DMS79 (cell line): ENCODE data around the gene POU2AF2.
A peak's percentile ranks its signal among the peaks of the same experiment; 100 is the strongest.
"Not testable (repeated sequence)": the region's sequence is repeated elsewhere in the genome, so short reads cannot be mapped to it uniquely, and the experiment has no call there.

ENCODE experiments used
- DNase-seq: peaks from one replicate; lab custom pipeline; 2025; lab: John Stamatoyannopoulos, UW

Gene POU2AF2

DNA sequence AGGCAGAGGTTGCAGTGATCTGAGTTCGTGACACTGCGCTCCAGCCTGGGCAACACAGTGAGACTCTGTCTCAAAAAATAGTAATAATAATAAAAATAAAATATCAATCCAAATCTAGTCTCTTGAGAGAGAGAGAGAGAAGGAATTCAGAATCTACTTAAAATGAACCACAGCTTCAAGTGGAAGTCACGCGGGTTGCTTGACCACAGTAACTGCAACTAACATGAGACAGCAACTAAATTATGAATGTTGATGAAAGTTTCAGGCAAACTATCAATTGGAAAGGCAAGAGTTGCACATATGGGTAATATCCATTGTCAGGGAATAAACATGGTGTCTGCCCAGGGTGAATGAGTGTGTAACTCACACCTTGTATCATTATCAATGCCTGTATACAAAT, 12.5 kb downstream of the POU2AF2 start:
- DNase-seq: no peak

DNA sequence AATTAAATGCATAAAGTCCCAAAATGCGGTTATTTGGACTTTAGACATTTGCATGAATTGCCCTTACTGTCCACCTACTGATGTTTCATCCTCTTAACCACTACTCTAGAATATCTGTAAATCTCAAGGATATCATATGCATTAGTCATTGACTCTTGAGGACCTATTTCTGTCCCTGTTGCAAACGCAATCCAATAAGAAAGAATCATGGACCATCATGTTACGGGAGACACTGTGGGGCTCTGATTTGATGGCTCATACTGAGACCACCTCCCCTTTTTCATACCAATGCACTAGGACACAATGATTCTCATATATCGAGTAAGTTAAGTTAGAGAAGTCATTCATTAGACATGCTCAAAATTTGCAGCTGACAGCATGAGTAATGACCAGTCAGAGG, 14.4 kb downstream of the POU2AF2 start:
- no peak for DNase-seq

DNA sequence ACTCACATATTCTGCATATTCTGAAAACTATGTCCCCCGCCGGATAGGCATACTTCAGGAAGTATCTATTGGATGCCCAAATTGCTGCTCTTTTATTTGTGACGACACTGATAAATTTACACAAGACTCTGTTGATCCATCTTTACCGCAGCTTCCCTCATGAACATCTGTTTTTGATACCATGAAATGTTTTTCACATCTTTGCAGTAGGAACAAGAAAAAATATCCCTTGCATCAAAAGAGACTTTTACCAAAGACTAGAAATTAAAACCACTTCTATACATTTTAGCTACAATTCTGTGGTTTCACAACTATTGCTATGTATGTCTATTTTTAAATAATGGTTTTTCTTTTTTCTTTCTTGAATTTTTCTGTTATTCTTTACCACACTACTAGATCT, 15.3 kb downstream of the POU2AF2 start:
- DNase-seq: no peak

GRCh38 chr11:111264646-111265045, 19.1 kb downstream of the POU2AF2 start:
- no peak for DNase-seq

DNA sequence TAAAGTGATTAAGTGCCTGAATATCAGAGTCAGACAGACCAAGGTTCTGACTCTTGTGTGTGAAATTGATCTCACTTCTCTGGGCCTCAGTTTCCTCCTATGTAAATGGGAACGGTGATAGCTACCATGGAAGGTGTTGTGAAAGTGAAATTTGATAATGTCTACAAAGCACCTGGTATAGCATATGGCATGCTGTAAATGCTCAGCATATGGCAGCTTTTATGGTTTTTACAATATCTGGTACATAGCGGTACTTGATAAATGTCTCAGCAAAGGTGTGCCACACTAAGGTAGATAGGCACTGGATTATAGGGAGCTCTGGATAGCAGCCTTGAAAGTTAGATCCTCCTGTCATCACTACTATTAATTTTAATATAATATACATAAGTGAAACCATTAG, 19.9 kb downstream of the POU2AF2 start:
- DNase-seq: no peak

- not testable (repeated sequence) for DNase-seq
Measured at GRCh38 chr11:111268303-111268702, 22.8 kb downstream of the POU2AF2 start.

- no peak for DNase-seq
Measured at GRCh38 chr11:111269146-111269868, 23.8 kb downstream of the POU2AF2 start.

GRCh38 chr11:111272420-111272819, 26.9 kb downstream of the POU2AF2 start:
- DNase-seq: no peak

- no peak for DNase-seq
Measured at GRCh38 chr11:111282562-111283075, 37.1 kb downstream of the POU2AF2 start.

GRCh38 chr11:111283945-111284481, 38.5 kb downstream of the POU2AF2 start:
- no peak for DNase-seq

- DNase-seq: no peak
Measured at GRCh38 chr11:111285189-111286091, 39.9 kb downstream of the POU2AF2 start.

DNA sequence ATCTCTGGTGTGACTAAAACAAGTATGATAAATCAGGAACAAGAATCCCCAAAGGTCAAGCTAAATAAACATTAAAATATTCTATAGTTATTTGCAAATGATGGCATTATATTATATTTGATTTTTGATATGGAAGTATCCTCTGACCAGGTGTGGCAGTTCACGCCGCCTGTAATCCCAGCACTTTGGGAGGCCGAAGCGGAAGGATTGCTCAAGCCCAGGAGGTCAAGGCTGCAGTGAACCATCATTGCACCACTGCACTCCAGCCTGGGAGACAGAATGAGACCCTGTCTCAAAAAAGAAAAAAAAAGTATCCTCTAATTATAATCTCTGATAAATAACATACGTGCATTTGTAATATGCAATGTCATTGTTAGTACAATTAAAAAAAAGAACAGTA, 46.2 kb downstream of the POU2AF2 start:
- no peak for DNase-seq

DNA sequence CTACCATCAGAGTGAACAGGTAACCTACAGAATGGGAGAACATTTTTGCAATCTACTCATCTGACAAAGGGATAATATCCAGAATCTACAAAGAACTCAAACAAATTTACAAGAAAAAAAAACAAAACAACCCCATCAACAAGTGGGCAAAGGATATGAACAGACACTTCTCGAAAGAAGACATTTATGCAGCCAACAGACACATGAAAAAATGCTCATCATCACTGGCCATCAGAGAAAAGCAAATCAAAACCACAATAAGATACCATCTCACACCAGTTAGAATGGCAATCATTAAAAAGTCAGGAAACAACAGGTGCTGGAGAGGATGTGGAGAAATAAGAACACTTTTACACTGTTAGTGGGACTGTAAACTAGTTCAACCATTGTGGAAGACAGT, 46.9 kb downstream of the POU2AF2 start:
- DNase-seq: not testable (repeated sequence)

GRCh38 chr11:111296196-111296595, 50.7 kb downstream of the POU2AF2 start:
- DNase-seq: no peak

DNA sequence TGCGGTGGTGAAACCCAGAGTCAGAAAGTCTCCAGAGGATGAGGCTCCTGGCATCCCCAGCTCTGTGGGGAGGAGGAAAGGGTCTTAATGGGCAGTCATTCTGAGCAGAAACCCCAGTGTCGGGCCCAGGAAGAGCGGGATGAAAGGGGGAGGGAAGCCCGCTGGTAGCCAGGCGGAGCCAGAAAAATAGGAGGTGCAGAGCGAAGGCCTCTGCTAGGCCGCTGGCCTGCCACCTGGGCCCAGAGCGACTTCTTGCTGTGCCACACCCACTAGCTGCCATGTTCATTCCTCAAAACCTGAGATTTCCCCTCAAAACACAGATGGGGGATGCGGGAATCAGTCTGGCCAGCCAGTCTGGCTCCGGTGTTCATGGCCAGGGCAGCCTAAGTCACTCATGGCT, 52.2 kb downstream of the POU2AF2 start:
- no peak for DNase-seq

DNA sequence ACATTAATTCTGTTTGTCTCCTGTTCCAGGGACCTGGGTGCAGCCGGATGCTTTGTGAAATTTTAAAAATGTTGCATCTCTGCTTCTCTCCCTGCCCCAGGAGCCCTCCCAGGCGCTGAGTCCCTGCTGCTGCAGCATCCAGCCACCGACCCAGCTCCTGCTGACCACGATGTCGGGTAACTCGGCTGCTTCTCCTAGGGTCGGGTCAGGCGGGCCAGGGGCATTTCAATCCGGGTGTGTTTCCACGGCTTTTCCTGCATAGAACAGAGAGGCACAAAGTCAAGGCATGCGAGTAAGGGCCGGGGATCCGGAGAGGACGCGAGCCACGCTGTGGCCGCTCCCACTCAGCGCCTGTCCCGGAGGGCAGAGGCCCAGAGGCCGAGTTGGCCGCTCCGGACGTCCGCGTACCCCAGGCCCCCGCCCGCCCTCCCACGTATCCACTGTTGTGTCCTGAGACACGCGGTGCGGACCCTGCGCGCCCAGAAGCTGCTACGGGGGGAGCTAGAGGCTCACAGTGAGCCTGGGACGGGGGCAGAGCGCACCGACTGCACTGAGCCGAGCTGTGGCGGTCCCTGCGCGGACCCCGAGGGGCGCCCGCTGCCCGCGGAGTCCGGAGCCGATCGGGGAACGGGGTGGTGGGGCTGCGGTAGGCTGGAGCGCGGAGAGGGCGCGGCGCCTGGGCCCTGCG, 53.0 kb downstream of the POU2AF2 start, which contains the start of gene POU2AF3:
TSS of gene POU2AF3 (plus strand) at position 134 of the 688 bp plus-strand sequence. CDS start at position 170, 36 bp downstream.
- DNase-seq: no peak

DNA sequence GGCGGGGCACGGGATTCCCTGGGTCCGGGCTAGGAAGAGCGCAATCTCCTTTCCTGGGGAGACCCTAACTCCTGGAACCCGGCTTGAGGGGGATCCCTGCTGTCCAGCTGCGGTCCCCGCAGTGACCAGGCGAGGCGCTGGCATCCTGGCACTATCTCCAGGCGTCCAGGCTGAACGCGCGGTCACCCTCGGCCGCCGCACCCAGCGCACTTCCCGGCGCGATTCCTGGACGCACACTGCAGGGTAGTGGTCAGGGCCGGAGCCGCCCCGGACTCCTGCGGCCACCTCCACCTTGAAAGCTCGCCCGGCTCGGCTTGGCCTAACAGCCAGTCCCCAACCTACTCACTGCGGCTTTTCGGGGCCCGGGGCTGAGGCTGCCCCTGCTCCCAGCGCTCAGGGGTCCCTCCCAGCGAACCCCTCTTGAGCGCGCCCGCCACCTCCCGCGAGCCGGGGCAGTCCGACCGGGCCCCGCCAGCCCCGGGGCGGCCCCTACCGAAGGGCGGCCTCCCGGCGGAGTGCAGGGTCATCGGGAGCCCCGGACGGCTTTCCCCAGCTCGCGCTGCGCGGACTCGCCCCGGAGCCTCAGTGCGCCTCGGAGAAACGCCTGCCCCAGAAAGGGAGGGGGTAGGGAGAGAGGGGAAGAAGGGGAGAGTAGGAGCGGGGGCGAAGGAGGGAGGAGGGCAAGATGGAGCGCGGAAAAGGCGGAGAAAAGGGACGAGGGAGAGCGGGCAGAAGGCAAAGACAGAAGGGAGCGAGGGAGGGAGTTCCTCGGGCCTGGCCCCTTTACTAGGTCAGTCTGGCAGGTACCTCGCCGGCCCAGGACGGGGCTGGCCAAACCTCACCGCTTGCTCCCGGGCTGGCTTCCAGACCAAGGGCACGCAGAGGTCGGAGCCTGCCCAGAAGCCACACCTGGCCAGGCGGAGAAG, 53.8 kb downstream of the POU2AF2 start:
- no peak for DNase-seq

- no peak for DNase-seq
Measured at GRCh38 chr11:111300569-111300968, 55.0 kb downstream of the POU2AF2 start.

- DNase-seq: peak; percentile 55
Measured at GRCh38 chr11:111301004-111301841, 55.7 kb downstream of the POU2AF2 start.

DNA sequence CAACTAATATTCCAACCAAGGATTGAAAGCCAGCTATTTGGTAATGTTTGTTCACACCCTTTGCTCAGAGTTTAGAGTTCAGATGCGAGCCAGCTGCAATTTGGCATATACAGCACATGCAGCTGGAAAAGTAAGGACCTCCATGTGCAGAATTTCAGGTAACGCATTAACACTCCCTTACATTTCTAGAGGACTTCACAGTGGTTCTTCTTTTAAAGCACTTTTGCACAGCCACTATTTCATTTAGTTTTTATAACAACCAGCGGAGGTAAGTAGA, 56.3 kb downstream of the POU2AF2 start:
- no peak for DNase-seq
